H1 (cell line): Measurements from ENCODE around the gene SCYGR1. TPM values are rescaled to one million over a fixed set of nuclear protein-coding genes. Genes with fewer than 3 reads are reported as not detected.

Experiments
- CTCF ChIA-PET: fragments of 300-600 bp; sonication (Branson Sonifier 250); formaldehyde crosslinking; loops from one replicate; lab custom pipeline; 2021; ENCODE audit not compliant: partially characterized antibody; lab: Charles Lee
- POLR2A ChIA-PET: fragments of 300-600 bp; sonication (Branson Sonifier 250); formaldehyde crosslinking; loops from one replicate; lab custom pipeline; 2021; ENCODE audit warnings: inconsistent platforms; ENCODE audit not compliant: partially characterized antibody; lab: Charles Lee
- DNase-seq, 2 experiments: peaks; one replicate each; pipeline versions ENCODE4 v3.0.0 to v3.0.0-alpha.2; 2010 to 2022; ENCODE audit warnings: low spot score in 2 of 2, low read depth in 1 of 2, mixed read lengths in 1 of 2
- FAIRE-seq: peaks from 2 replicates; lab custom pipeline; 2011; peaks lifted over from hg19 to GRCh38; lab: Jason Lieb, UNC
- H2AFZ ChIP-seq: 2 replicates; pipeline ENCODE4 v1.8.1; 2012; ENCODE audit warnings: low read length, inconsistent platforms
- H2AK5ac ChIP-seq: 2 replicates; pipeline ENCODE4 v1.6.1; 2013; ENCODE audit warnings: low read depth, low read length
- H2BK120ac ChIP-seq: replicated peaks from 2 replicates; pipeline ENCODE3; 2013; ENCODE audit warnings: low read depth, low read length, inconsistent platforms
- H2BK12ac ChIP-seq: 2 replicates; pipeline ENCODE4 v1.6.1; 2013; ENCODE audit warnings: low read depth, low read length
- H2BK15ac ChIP-seq: 2 replicates; pipeline ENCODE4 v1.6.1; 2013; ENCODE audit warnings: low read length
- H2BK20ac ChIP-seq: 2 replicates; pipeline ENCODE4 v1.6.1; 2013; ENCODE audit warnings: low read length
- H2BK5ac ChIP-seq: 2 replicates; pipeline ENCODE4 v1.6.1; 2013; ENCODE audit warnings: low read depth, low read length
- H3K14ac ChIP-seq: 2 replicates; pipeline ENCODE4 v1.6.1; 2013; ENCODE audit warnings: inconsistent platforms; ENCODE audit not compliant: insufficient read length
- H3K18ac ChIP-seq: 2 replicates; pipeline ENCODE4 v1.6.1; 2013; ENCODE audit warnings: low read length; ENCODE audit errors: extremely low read depth
- H3K23ac ChIP-seq: 2 replicates; pipeline ENCODE4 v1.6.1; 2013; ENCODE audit warnings: inconsistent platforms; ENCODE audit not compliant: insufficient read length
- H3K23me2 ChIP-seq: 2 replicates; pipeline ENCODE4 v1.6.1; 2013; ENCODE audit warnings: low read depth, low read length
- H3K27ac ChIP-seq: 2 replicates; pipeline ENCODE4 v1.6.1; 2011; ENCODE audit warnings: low read depth, low read length, inconsistent platforms
- H3K27me3 ChIP-seq, 4 experiments: replicated peaks in 1 of 4; 1 replicate in 1 of 4; 2 replicates in 3 of 4; pipeline versions ENCODE4 v1.6.1 to v1.8.1; 2011 to 2013; ENCODE audit warnings: low read length in 3 of 4, mild to moderate bottlenecking in 3 of 4, inconsistent platforms in 2 of 4, mixed read lengths in 2 of 4, moderate library complexity in 1 of 4; ENCODE audit not compliant: control insufficient read depth in 3 of 4, insufficient read depth in 3 of 4; ENCODE audit errors: extremely low read depth in 1 of 4
- H3K36me3 ChIP-seq, 4 experiments: 2 replicates each; pipeline versions ENCODE4 v1.6.1 to v1.8.1; 2011 to 2013; ENCODE audit warnings: mild to moderate bottlenecking in 4 of 4, low read length in 3 of 4, moderate library complexity in 2 of 4, control low read depth in 1 of 4, inconsistent platforms in 1 of 4; ENCODE audit not compliant: insufficient read depth in 4 of 4, control insufficient read depth in 2 of 4
- H3K4ac ChIP-seq: replicated peaks from 2 replicates; pipeline ENCODE3; 2013; ENCODE audit warnings: low read length, low read depth, mixed read lengths, inconsistent platforms; ENCODE audit not compliant: insufficient read length
- H3K4me1 ChIP-seq, 4 experiments: replicated peaks in 1 of 4; 1 replicate in 1 of 4; 2 replicates in 3 of 4; pipeline versions ENCODE4 v1.6.1 to v1.8.1; 2011 to 2013; ENCODE audit warnings: low read length in 3 of 4, inconsistent platforms in 2 of 4, mixed read lengths in 1 of 4; ENCODE audit not compliant: insufficient read depth in 4 of 4, control insufficient read depth in 3 of 4
- H3K4me2 ChIP-seq, 2 experiments: 2 replicates each; pipeline versions ENCODE4 v1.6.1 to v1.8.1; 2011 to 2013; ENCODE audit warnings: low read depth in 2 of 2, low read length in 2 of 2, control low read depth in 1 of 2, inconsistent platforms in 1 of 2, mild to moderate bottlenecking in 1 of 2; ENCODE audit not compliant: insufficient read depth in 1 of 2
- H3K4me3 ChIP-seq, 4 experiments: fragments of 200-600, 300-600 bp in 1 of 4; sonication (generic), shearing (Covaris generic), sonication (Bioruptor Twin) in 1 of 4; 2 replicates each; pipeline versions ENCODE4 v1.5.1 to v1.8.1; 2011 to 2016; ENCODE audit warnings: low read length in 4 of 4, low read depth in 3 of 4, control low read depth in 2 of 4, inconsistent platforms in 2 of 4, mild to moderate bottlenecking in 2 of 4, mixed read lengths in 1 of 4, moderate library complexity in 1 of 4; ENCODE audit not compliant: insufficient read depth in 2 of 4; ENCODE audit errors: extremely low read depth in 1 of 4
- H3K56ac ChIP-seq: replicated peaks from 2 replicates; pipeline ENCODE3; 2013; ENCODE audit warnings: low read depth, mild to moderate bottlenecking, mixed read lengths, low read length, inconsistent platforms; ENCODE audit not compliant: insufficient read length
- H3K79me1 ChIP-seq: 2 replicates; pipeline ENCODE4 v1.6.1; 2013; ENCODE audit warnings: low read depth, low read length, control low read depth
- H3K79me2 ChIP-seq, 2 experiments: 2 replicates each; pipeline versions ENCODE4 v1.6.1 to v1.8.1; 2012 to 2013; ENCODE audit warnings: low read length in 2 of 2, mild to moderate bottlenecking in 2 of 2, inconsistent platforms in 1 of 2; ENCODE audit not compliant: insufficient read depth in 2 of 2, control insufficient read depth in 1 of 2
- H3K9ac ChIP-seq, 4 experiments: replicated peaks in 1 of 4; 1 replicate in 1 of 4; 2 replicates in 3 of 4; pipeline versions ENCODE4 v1.6.1 to v1.8.1; 2011 to 2013; ENCODE audit warnings: low read depth in 3 of 4, low read length in 3 of 4, control low read depth in 2 of 4, mild to moderate bottlenecking in 2 of 4, moderate library complexity in 2 of 4, inconsistent platforms in 1 of 4; ENCODE audit errors: extremely low read depth in 1 of 4
- H3K9me3 ChIP-seq, 2 experiments: 2 replicates each; pipeline versions ENCODE4 v1.6.1 to v1.8.1; 2012 to 2013; ENCODE audit warnings: mild to moderate bottlenecking in 2 of 2, moderate library complexity in 2 of 2, control low read depth in 1 of 2, inconsistent platforms in 1 of 2, low read depth in 1 of 2, low read length in 1 of 2, mixed read lengths in 1 of 2; ENCODE audit not compliant: insufficient read depth in 2 of 2
- H4K20me1 ChIP-seq, 2 experiments: replicated peaks in 1 of 2; 2 replicates each; pipeline versions ENCODE3 to v1.8.1; 2011 to 2013; ENCODE audit warnings: inconsistent platforms in 2 of 2, low read length in 2 of 2, mild to moderate bottlenecking in 1 of 2; ENCODE audit not compliant: insufficient read depth in 2 of 2, control insufficient read depth in 1 of 2
- H4K5ac ChIP-seq: 2 replicates; pipeline ENCODE4 v1.6.1; 2013; ENCODE audit warnings: low read length, low read depth, mixed read lengths, inconsistent platforms; ENCODE audit not compliant: insufficient read length
- H4K8ac ChIP-seq: 2 replicates; pipeline ENCODE4 v1.8.0; 2013; ENCODE audit warnings: mild to moderate bottlenecking, moderate library complexity, low read length, inconsistent platforms; ENCODE audit not compliant: insufficient read depth; ENCODE audit errors: extremely low read depth
- H4K91ac ChIP-seq: replicated peaks from 2 replicates; pipeline ENCODE3; 2013; ENCODE audit warnings: low read length, mixed read lengths, inconsistent platforms; ENCODE audit not compliant: insufficient read length
- CEBPB ChIP-seq: IDR thresholded peaks from 2 replicates; pipeline ENCODE4 v1.6.1; 2012; ENCODE audit warnings: low read depth, low read length
- FOSL1 ChIP-seq: IDR thresholded peaks from 2 replicates; pipeline ENCODE4 v1.6.1; 2011; ENCODE audit warnings: mild to moderate bottlenecking, low read depth, low read length, moderate library complexity; ENCODE audit not compliant: insufficient read depth
- GTF2F1 ChIP-seq: IDR thresholded peaks from 2 replicates; pipeline ENCODE4 v1.6.1; 2012; ENCODE audit warnings: low read depth, low read length, improper control_type of control experiment, borderline replicate concordance
- NANOG ChIP-seq: IDR thresholded peaks from 2 replicates; pipeline ENCODE4 v1.6.1; 2011; ENCODE audit warnings: low read length, low read depth, mild to moderate bottlenecking, inconsistent platforms; ENCODE audit not compliant: insufficient read depth, poor library complexity, severe bottlenecking
- NRF1 ChIP-seq: IDR thresholded peaks from 2 replicates; pipeline ENCODE4 v1.6.1; 2011; ENCODE audit warnings: mild to moderate bottlenecking, low read depth, low read length, improper control_type of control experiment
- RAD21 ChIP-seq, 2 experiments: IDR thresholded peaks in 1 of 2; conservative IDR thresholded peaks in 1 of 2; 2 replicates each; pipeline ENCODE4 v1.6.1; 2011; ENCODE audit warnings: low read depth in 2 of 2, low read length in 2 of 2, improper control_type of control experiment in 1 of 2, inconsistent platforms in 1 of 2, mild to moderate bottlenecking in 1 of 2, moderate library complexity in 1 of 2
- RBBP5 ChIP-seq: IDR thresholded peaks from 2 replicates; pipeline ENCODE4 v1.7.1; 2012; ENCODE audit warnings: low read depth, mild to moderate bottlenecking, inconsistent platforms, low read length, moderate library complexity, borderline replicate concordance
- TEAD4 ChIP-seq: IDR thresholded peaks from 2 replicates; pipeline ENCODE4 v1.6.1; 2012; ENCODE audit warnings: low read depth, low read length, inconsistent platforms, mixed read lengths
- ZNF274 ChIP-seq: IDR thresholded peaks from 2 replicates; pipeline ENCODE4 v1.7.0; 2012; ENCODE audit warnings: low read length, borderline replicate concordance; ENCODE audit errors: extremely low read depth
- WGBS, 2 experiments: shearing (Covaris generic) in 1 of 2; methylation state at CpG; one replicate each; pipeline versions ENCODE4 v1.1.6 to v1.1.7; 2013 to 2015; ENCODE audit warnings: low lambda C conversion rate in 2 of 2, mixed read lengths in 2 of 2, inconsistent platforms in 1 of 2, low coverage in 1 of 2, missing lambda C conversion rate in 1 of 2; ENCODE audit not compliant: insufficient replicate concordance in 2 of 2, insufficient coverage in 1 of 2, insufficient read length in 1 of 2; ENCODE audit errors: extremely low coverage in 1 of 2, missing lambda C conversion rate in 1 of 2; 5-methylcytosine and 5-hydroxymethylcytosine counted together
- polyA plus RNA-seq, 7 experiments: library from polyadenylated mRNA; depleted of rRNA in 3 of 7; stranded (reverse) in 5 of 7; unstranded in 2 of 7; fragments of >200 nt in 5 of 7; fragments of 200-250 nt in 2 of 7; gene quantifications; 1 replicate in 5 of 7; 2 replicates in 1 of 7; 4 replicates in 1 of 7; pipeline versions ENCODE4 v1.2.1 to v1.2.3, GENCODE V29; 2011 to 2013; ENCODE audit warnings: missing spikeins in 2 of 7, mixed read lengths in 2 of 7
- total RNA-seq: library from RNA; stranded (reverse); fragmentation: NEBNext Ultra II Directional; extraction: Animal tissue kit (Norgen Biotek cat#: 25700); gene quantifications from 2 replicates; pipeline ENCODE4 v1.2.1, GENCODE V29; 2021
- TF ChIP-seq, protein P1 (sequence below), 3 experiments: IDR thresholded peaks; 1 replicate in 2 of 3; 2 replicates in 1 of 3; pipeline versions ENCODE4 v1.5.1 to v1.6.1; 2011; ENCODE audit warnings: low read length in 3 of 3, mild to moderate bottlenecking in 3 of 3, inconsistent platforms in 2 of 3, low read depth in 1 of 3, moderate library complexity in 1 of 3; ENCODE audit not compliant: insufficient read depth in 1 of 3; ENCODE audit errors: control extremely low read depth in 1 of 3
- TF ChIP-seq, protein P2 (sequence below): IDR thresholded peaks from 2 replicates; pipeline ENCODE4 v1.6.1; 2012; ENCODE audit warnings: inconsistent platforms

The SCYGR1 gene
- total and polyA plus RNA-seq, 2 of the 8 experiments (the other 6 are each of a cell fraction or from before 2014, with no cell fraction given) = not detected

DNA sequence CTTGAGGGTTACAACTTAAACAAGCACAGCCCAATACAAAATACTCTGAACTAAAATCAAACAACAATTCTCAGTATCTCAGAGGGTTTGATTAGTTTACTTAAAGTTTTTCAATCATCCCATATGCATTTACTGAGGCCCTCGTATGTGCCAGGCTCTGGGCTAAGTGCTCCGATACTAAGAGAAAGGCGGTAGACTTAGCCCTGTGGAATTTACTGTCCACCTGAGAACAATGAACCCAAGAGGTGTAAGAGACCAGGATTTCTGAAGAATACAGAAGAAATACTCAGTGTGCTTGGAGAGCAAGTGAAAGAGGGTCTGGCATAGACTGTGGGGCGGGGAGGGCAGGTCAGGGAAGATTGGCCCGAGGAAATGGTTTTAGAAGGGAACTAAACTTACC, 25.1 kb upstream of the SCYGR1 start:
- H2AK5ac ChIP-seq = no peak overlapping the region
- no peaks in the 10 kb centered on the region for H3K36me3 ChIP-seq
- CTCF ChIA-PET = interaction anchor here (0.5 to 1.1 kb wide), 2 partner anchors 11 to 69 kb away, joined by 3 read pairs; no protein-coding TSS in a partner anchor
- no peak overlapping the region for H4K91ac ChIP-seq
- no peaks in the 10 kb centered on the region for H4K20me1 ChIP-seq
- WGBS, 2 experiments = 75% methylated on average over 5 of the region's 5 CpGs; no CpG with 5 or more reads in 1 of the 2 experiments
- no peak overlapping the region for H3K18ac ChIP-seq
- no peak overlapping the region for H3K4me3 ChIP-seq
- no peaks in the 10 kb centered on the region for H3K79me2 ChIP-seq
- no peak overlapping the region for H2AFZ ChIP-seq
- no peaks in the 10 kb centered on the region for H3K9me3 ChIP-seq
- no peak overlapping the region for H2BK15ac ChIP-seq
- H3K14ac ChIP-seq = no peak overlapping the region
- H3K9ac ChIP-seq = no peak overlapping the region
- H3K23ac ChIP-seq = no peak overlapping the region
- H3K23me2 ChIP-seq = no peaks in the 10 kb centered on the region
- no peak overlapping the region for H4K8ac ChIP-seq
- H3K4ac ChIP-seq = no peak overlapping the region
- no peaks in the 10 kb centered on the region for H3K79me1 ChIP-seq
- no peak overlapping the region for H3K27ac ChIP-seq
- no peaks in the 10 kb centered on the region for H3K27me3 ChIP-seq
- no peak overlapping the region for H3K56ac ChIP-seq
- H2BK12ac ChIP-seq = no peak overlapping the region
- H3K4me2 ChIP-seq = no peak overlapping the region
- H3K4me1 ChIP-seq = no peaks in the 10 kb centered on the region
- H4K5ac ChIP-seq = no peak overlapping the region
- DNase-seq (no peak), FAIRE-seq (no peak)
- no peak overlapping the region for H2BK5ac ChIP-seq
- no peak overlapping the region for H2BK120ac ChIP-seq
- POLR2A ChIA-PET = no interaction called here
- no peak overlapping the region for H2BK20ac ChIP-seq
- TF ChIP-seq GTF2F1 (no peak), ZNF274 (no peak), RAD21 (IDR thresholded peaks at IDR 0.05 in 1 of 2, conservative IDR thresholded peaks at IDR 0.05 in 1 of 2; ENCODE audit: low read depth in 2 of 2, low read length in 2 of 2) (no peak), RBBP5 (no peak), NANOG (no peak), FOSL1 (no peak), TEAD4 (no peak), CEBPB (no peak), NRF1 (no peak)
- TF ChIP-seq, protein P1, sequence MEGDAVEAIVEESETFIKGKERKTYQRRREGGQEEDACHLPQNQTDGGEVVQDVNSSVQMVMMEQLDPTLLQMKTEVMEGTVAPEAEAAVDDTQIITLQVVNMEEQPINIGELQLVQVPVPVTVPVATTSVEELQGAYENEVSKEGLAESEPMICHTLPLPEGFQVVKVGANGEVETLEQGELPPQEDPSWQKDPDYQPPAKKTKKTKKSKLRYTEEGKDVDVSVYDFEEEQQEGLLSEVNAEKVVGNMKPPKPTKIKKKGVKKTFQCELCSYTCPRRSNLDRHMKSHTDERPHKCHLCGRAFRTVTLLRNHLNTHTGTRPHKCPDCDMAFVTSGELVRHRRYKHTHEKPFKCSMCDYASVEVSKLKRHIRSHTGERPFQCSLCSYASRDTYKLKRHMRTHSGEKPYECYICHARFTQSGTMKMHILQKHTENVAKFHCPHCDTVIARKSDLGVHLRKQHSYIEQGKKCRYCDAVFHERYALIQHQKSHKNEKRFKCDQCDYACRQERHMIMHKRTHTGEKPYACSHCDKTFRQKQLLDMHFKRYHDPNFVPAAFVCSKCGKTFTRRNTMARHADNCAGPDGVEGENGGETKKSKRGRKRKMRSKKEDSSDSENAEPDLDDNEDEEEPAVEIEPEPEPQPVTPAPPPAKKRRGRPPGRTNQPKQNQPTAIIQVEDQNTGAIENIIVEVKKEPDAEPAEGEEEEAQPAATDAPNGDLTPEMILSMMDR (IDR thresholded peaks at IDR 0.05; ENCODE audit: control extremely low read depth in 1 of 3, insufficient read depth in 1 of 3, low read depth in 1 of 3, low read length in 3 of 3) = no peak
- TF ChIP-seq, protein P2, sequence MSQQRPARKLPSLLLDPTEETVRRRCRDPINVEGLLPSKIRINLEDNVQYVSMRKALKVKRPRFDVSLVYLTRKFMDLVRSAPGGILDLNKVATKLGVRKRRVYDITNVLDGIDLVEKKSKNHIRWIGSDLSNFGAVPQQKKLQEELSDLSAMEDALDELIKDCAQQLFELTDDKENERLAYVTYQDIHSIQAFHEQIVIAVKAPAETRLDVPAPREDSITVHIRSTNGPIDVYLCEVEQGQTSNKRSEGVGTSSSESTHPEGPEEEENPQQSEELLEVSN = no peak
